Type B pancreatic cell (in vitro differentiated cells): ENCODE results near the gene TMEM132D. TPM values are rescaled to one million over a fixed set of nuclear protein-coding genes. Genes with fewer than 3 reads are reported as not detected.

ENCODE experiments used
- DNase-seq: peaks from one replicate; pipeline ENCODE4 v3.0.0; 2021; ENCODE audit warnings: mixed read lengths; ENCODE audit not compliant: unreplicated experiment; ENCODE audit errors: extremely low spot score
- H3K27ac Mint-ChIP-seq: 2 replicates; pipeline ENCODE4 v1.8.0; 2021; ENCODE audit warnings: mild to moderate bottlenecking, mixed read lengths
- H3K27me3 Mint-ChIP-seq: 2 replicates; pipeline ENCODE4 v1.8.0; 2021; ENCODE audit warnings: mixed read lengths
- H3K36me3 Mint-ChIP-seq: 2 replicates; pipeline ENCODE4 v1.8.0; 2021; ENCODE audit warnings: mixed read lengths
- H3K4me1 Mint-ChIP-seq: one replicate; pipeline ENCODE4 v1.8.0; 2021; ENCODE audit warnings: mixed read lengths; ENCODE audit not compliant: unreplicated experiment
- H3K4me3 Mint-ChIP-seq: 2 replicates; pipeline ENCODE4 v1.8.0; 2021; ENCODE audit warnings: mild to moderate bottlenecking, mixed read lengths
- H3K9me3 Mint-ChIP-seq: 2 replicates; pipeline ENCODE4 v1.8.0; 2021; ENCODE audit warnings: mixed read lengths
- CTCF ChIP-seq: fragments of 200-600 bp; sonication (generic); conservative IDR thresholded peaks from 2 replicates; pipeline ENCODE4 v1.5.0; 2021; ENCODE audit warnings: antibody characterized with exemption, mild to moderate bottlenecking
- total RNA-seq: library from RNA; stranded (reverse); gene quantifications from 2 replicates; pipeline ENCODE4 v1.2.1, GENCODE V29; 2021; ENCODE audit warnings: low replicate concordance

TMEM132D gene
- total RNA-seq, 1 donor from 2014 or later: 1.8 TPM

- DNase-seq: no peak
- no peak for TF ChIP-seq CTCF
- Mint-ChIP-seq H3K27me3 (peaks cover 12% of the 10 kb centered on the region), H3K4me1 (no peaks in the 10 kb centered on the region), H3K4me3 (no peak overlapping the region), H3K36me3 (no peaks in the 10 kb centered on the region), H3K9me3 (no peaks in the 10 kb centered on the region), H3K27ac (peak overlapping the region; percentile 92)
Measured at GRCh38 chr12:129211862-129212630, 691.8 kb downstream of the TMEM132D start.

- DNase-seq: no peak
- H3K27me3 Mint-ChIP-seq: peaks cover 12% of the 10 kb centered on the region
- H3K36me3 Mint-ChIP-seq: no peaks in the 10 kb centered on the region
- no peak overlapping the region for H3K27ac Mint-ChIP-seq
- no peak overlapping the region for H3K4me3 Mint-ChIP-seq
- H3K4me1 Mint-ChIP-seq: no peaks in the 10 kb centered on the region
- no peaks in the 10 kb centered on the region for H3K9me3 Mint-ChIP-seq
- no peak for TF ChIP-seq CTCF
Measured at GRCh38 chr12:129208566-129208965, 695.3 kb downstream of the TMEM132D start.

- Mint-ChIP-seq H3K4me1 (no peaks in the 10 kb centered on the region), H3K36me3 (no peaks in the 10 kb centered on the region), H3K9me3 (no peaks in the 10 kb centered on the region), H3K27me3 (peaks cover 12% of the 10 kb centered on the region), H3K27ac (peak overlapping the region; percentile 14), H3K4me3 (no peak overlapping the region)
- TF ChIP-seq CTCF: no peak
- DNase-seq: no peak
Measured at GRCh38 chr12:129207084-129207483, 696.7 kb downstream of the TMEM132D start.

GRCh38 chr12:129203456-129203855 lies 700.4 kb downstream of the TMEM132D start:
- peaks cover 18% of the 10 kb centered on the region for H3K27me3 Mint-ChIP-seq
- H3K36me3 Mint-ChIP-seq: no peaks in the 10 kb centered on the region
- no peak overlapping the region for H3K27ac Mint-ChIP-seq
- no peak overlapping the region for H3K4me3 Mint-ChIP-seq
- no peak for DNase-seq
- no peaks in the 10 kb centered on the region for H3K4me1 Mint-ChIP-seq
- TF ChIP-seq CTCF: no peak
- H3K9me3 Mint-ChIP-seq: no peaks in the 10 kb centered on the region

- H3K27ac Mint-ChIP-seq: no peak overlapping the region
- TF ChIP-seq CTCF: no peak
- DNase-seq: no peak
- no peak overlapping the region for H3K4me3 Mint-ChIP-seq
- H3K36me3 Mint-ChIP-seq: no peaks in the 10 kb centered on the region
- H3K9me3 Mint-ChIP-seq: no peaks in the 10 kb centered on the region
- H3K4me1 Mint-ChIP-seq: no peaks in the 10 kb centered on the region
- H3K27me3 Mint-ChIP-seq: peaks cover 13% of the 10 kb centered on the region
Measured at GRCh38 chr12:129202109-129202814, 701.6 kb downstream of the TMEM132D start.
